ENCODE measurements around the gene VASN.

DNA sequence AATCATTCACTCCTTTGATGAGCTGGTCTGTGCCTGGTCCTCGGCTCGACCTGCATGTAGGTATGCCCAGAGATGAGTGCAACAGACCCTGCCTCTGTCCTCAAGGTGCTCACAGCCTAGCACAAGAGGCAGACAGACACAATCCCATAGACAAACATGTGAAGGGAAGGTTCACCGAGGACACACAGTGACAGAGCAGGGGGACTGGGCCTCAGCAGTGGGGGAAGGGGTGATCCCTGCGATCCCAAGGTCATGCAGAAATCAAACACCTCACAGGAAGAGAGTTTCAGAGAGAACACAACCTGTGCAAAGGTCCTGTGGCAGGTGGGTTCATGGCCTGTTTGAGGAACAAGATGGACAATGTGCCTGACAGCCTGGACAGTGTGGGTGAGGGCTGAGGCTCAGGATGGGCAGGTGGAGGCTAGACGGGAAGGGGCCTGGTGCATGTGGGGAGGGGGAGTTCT lies 4.2 kb upstream of the VASN start:
- TF ChIP-seq ZNF274 (IDR thresholded peaks at IDR 0.05; ENCODE audit: low read depth, low read length) = no peak
- no peak for TF ChIP-seq YY1 (IDR thresholded peaks at IDR 0.05; ENCODE audit: insufficient read depth, insufficient read length)
- TF ChIP-seq SUZ12 (IDR thresholded peaks at IDR 0.05; ENCODE audit: extremely low read depth, insufficient read depth, insufficient read length) = no peak
